ENCODE measurements around the gene EYS.
"Not testable (repeated sequence)": the region's sequence is repeated elsewhere in the genome, so short reads cannot be mapped to it uniquely, and the experiment has no call there.

Gene EYS

DNA sequence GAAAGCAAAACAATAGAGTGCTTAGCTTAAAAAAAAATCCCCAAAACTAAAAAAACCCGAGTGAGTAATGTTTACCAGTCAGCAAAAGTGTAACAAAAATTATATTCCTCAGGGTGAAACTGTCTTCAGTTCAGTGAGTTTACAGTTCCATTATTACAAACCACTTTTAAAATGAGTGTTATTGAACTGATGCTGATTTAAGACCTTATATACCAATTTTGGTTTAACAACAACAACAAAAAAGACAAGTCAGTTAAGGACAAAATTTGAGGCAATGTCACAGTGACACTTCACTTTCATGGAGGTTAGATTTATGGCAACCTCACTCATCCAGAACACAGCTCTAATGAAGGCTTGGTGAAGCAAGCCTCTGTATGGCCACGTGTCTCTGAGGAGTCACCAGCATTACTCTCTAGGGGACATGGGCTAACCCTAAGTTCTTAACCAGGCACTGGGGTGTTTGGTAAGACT, 1440.6 kb downstream of the EYS start:
- DNase-seq: no peak

DNA sequence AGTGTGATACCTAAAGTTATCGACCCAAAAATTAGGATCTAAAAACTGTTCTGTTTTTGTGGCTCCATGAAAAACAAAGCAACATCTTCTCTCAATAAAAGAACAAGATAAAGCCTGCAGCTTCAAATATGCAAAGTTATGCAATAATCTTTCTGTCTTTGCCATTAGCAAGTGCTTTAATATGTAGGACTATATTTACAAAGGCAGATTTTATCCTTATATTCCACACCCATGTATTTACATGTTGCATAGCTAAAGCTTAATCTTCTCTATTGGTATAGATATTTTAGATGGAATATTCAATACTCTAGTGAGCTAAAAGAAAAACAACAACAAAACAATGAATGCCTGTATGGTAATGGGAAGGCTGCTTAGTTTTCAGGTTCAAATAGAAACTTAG, 1443.2 kb downstream of the EYS start:
- no peak for DNase-seq

DNA sequence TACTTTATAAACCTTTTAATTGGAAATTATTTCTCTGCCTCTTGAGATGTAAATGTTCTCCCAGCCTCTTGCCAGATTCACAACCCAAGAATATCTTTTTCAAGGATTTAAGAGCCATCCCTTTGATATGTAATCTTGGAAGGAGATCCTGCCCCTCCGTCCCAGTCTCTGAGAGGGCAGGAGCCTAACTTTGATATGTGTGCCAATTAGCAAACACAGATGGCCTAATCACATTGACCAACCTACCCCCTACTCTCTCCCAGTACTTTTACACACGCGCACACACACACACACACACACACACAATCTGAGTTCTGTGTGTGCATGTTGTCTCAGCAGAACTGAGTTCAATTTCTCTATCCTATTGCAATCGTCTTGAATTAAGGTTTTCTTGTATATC, 1447.7 kb downstream of the EYS start:
- no peak for DNase-seq

DNA sequence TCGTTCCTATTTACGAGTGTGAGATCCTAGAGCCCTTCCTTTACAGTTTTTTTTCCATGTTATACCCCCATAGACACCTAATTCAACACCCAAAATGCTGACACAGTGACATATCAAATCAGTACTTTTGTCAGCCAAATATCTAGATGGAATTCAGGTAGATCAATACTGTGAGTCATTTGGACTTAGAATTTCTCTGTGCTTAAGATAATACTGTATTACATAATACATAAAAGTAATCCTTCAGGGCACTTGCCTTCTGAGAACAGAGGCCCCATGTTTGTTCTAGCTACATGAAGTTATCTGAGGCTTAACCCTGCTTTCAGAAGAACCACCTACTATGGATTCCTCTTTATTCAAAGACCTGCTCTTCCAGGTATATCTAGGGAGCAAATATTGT, 1448.3 kb downstream of the EYS start:
- DNase-seq: no peak

DNA sequence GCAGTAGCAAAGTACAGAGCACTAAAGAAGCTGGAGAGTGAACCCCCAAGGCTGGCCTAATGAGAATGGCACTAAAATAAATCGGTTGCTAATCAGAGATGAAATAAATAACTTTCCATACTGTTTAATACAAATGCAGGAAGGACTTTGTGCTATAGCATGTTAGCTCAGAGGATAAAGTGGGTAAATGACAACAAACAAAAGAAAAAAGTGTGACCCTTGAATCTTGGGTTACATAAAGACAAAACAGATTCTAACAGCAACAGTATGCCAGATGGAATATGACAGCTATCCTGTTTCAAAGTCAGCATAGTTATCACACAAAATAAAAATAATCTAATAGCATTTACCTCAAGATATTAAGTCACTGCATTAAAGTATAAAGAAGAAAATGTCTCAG, 1448.7 kb downstream of the EYS start:
- DNase-seq: no peak

DNA sequence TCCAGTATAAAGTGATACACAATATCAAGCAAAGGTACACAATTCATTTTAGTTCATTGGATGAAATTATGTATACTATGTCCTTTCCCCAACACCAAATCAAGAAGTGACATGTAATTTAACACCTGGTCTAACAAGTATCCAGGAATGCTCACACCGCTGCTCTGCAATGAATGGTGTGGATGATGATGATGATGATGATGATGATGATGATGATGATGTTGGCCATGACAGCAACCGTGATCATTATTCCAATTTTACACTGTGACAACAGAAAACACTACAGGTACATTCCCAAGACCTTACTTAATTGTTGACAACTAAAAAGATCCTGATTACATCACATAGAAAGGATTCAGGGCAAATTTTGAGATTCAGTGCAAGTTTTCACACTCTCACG, 1449.4 kb downstream of the EYS start:
- DNase-seq: no peak

DNA sequence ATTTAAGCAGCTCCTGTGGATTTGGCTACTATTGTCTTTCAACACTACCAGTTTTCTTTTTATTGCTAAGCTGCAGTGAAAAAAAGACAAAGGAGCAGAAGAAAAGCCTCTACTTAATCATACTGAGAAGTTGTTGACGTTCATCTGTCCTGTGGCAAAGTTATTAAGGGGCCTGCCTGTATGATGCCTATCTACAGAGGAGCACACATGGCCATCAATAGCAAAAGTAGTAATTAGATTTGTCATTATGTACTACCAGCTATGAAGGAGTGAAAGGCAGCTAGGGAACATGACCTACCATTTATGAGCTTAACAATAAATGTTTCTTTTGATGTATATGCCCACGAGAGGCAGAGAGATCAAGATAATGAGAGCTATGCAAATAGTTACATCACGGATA, 1450.5 kb downstream of the EYS start:
- no peak for DNase-seq

DNA sequence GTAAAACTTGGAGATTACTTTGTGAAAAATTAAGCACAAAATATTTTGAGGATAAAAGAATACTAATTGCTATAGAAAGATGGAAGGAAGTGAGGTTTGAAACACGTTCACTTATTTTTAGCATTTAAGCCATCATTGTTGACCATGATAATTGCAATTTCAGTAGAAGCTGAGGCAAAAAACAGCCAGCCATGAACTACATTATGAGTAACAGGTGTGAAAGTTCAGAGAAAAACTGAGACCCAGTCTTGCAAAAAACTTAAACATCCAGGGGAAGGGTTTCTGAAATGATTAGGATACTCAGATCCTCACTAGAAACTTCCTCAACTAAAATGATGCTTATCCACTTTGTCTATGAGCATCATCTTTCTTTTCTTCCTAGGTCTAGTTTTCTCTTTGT, 1452.0 kb downstream of the EYS start:
- DNase-seq: no peak

DNA sequence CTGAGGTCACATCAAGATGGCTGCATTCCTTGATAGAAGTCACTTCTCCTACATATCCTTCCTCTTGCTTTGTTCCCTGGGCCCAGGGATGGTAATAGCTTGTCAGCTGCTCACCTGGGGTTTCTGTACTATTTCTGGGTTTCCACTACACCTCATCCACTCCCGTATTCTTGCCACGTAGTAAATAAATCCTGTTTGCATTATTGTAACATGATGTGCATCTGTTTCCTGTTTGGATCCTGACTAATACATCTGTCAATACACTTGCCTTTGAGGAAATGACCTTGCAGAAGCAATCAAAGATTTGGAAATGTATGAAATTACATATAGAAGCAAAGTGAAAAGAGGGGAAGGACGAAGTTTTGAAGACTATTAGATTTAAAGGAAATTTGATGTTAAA, 1452.5 kb downstream of the EYS start:
- no peak for DNase-seq

DNA sequence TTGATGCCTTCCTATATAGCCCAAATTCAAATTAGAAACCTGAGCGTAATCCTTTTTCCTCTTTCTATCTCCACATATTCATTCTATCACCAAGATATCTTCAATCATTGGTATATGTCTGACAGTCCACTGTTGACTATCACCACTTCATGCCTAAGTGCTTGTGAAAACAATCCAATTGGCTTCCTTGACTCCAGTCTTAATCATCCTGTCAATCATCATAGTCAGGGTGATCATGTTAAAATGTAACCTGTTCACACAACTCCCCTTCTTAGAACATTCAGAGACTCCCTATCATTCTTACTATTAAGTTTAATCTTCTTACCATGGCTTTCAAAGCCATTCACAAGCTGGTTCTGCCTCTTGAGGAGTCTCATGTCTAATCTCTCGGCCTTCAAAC, 1454.8 kb downstream of the EYS start:
- DNase-seq: no peak

DNA sequence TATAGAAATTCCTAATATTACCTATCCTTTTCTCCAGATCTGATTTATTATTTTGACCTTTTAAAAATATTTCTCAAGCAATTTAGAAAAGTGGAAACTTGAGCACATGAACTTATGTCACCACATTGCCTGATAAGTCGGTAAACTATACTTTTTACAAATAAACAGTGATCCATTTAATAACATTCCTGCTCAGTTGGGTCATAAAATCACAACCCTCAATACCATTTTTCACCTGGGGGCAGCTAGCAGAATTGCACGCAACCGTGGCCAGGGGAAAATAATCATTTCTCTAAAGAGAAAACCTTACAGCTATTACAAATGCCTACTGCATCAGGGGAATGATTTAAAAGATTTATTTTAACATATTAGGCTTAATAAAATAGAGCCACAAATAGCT, 1456.9 kb downstream of the EYS start:
- no peak for DNase-seq

DNA sequence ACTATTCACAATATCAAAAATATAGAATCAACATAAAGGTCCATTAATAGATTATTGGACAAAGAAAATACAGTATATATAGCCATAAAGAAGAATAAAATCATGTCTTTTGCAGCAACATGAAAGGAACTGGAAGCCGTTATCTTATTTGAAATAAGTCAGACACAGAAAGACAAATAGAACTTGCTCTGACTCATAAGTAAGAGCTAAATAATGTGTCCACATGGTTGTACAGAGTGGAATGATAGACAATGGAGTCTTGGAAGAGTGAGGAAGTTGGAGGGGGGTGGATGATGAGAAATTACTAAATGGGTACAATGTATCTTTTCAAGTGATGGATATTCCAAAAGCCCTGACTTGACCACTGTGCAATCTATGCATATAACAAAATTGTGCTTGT, 1457.9 kb downstream of the EYS start:
- no peak for DNase-seq

DNA sequence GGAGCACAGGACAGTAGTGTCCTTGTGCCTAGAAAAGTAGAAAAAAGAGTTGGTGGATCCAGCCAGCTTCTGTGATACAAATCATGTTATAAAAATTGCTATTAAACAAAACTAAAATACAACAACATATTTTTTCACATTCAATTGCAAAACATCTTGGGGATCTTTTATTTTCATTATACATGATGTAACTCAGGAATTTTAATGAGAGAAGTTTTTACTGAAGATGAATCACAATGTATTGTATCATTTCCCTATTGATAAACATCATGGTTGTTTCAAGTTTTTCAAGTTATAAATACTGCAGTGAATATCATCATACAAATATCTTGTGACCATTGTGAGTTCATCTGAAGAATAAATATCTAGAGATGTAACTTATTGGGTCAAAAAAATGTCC, 1463.4 kb downstream of the EYS start:
- no peak for DNase-seq

DNA sequence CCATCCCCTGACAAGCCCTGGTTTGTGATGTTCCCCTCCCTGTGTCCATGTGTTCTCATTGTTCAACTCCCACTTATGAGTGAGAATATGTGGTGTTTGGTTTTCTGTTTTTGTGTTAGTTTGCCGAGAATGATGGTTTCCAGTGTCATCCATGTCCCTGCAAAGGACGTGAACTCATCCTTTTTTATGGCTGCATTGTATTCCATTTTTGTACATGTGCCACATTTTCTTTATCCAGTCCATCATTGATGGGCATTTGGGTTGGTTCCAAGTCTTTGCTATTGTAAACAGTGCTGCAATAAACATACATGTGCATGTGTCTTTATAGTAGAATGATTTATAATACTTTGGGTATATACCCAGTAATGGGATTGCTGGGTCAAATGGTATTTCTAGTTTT, 1468.1 kb downstream of the EYS start:
- DNase-seq: not testable (repeated sequence)

DNA sequence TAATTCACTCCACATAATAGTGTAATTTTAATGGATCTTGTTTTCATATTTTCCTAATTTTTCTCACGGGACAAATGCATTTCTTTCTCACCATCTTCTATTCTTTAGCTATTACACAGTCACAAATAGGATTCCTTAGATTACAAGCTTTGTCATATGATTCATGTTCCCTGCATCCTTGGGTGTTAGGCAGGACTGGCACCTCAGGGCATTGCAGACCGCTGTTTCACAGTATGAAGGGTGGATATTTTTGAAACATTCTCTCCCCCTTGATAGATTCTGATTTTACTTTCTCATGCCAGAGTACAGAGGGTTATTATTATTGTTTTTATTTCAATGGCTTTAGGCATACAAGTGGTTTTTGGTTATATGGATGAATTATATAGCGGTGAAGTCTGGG, 1469.0 kb downstream of the EYS start:
- DNase-seq: no peak

DNA sequence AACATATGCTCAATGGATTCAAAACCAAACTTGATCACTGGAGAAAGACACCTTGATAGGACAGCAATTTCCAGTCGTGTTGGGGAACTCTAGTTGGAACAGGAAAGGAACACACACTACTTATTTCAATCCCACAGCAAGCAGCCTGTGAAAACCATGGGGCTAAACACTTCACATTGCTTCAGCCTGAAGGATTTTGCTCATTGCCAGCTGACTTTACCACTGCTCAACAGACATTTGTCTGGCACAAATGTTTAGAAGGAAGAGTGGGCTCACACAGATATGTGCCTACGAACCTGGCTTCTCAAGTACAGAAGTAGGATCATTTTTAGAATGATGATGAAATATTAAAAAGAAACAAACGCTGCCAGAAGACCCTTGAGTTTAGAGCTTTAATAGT, 1473.3 kb downstream of the EYS start:
- DNase-seq: no peak

DNA sequence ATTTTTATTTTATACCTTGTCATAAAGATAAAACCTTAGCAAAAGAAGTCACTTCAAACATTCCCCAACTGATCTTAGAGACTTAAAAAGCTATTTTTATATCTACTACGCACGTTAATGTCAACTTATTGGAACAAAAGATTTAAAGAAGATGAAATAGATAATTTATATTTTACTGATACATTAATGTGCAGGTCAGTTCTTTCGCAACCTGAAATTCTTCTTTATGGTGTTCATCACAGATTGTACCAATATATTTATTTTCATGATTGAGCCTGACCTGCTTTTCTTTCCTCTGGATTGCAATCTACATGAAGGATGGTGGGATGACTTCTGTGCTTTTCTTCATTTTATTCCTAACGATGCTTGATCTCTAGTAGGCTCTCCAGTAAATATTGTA, 1475.1 kb downstream of the EYS start:
- DNase-seq: no peak

DNA sequence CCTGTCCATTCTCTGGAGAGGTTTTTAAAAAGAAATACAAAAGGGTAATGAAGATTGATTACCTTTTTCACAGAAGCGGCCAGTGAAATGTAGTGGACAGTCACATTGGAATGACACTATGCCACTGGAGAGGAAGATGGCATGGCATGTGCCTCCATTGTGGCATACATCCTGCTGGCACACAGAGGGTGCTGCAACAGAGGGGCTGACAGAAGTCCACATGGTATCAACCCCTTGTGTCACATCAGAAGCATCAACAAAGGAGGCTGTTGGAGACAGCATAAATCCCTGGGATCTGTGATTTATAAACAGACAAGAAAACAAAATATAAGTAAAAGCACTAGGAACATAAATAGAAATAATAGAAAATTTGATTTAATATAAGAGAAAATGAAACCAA, 1476.5 kb downstream of the EYS start:
- DNase-seq: no peak

DNA sequence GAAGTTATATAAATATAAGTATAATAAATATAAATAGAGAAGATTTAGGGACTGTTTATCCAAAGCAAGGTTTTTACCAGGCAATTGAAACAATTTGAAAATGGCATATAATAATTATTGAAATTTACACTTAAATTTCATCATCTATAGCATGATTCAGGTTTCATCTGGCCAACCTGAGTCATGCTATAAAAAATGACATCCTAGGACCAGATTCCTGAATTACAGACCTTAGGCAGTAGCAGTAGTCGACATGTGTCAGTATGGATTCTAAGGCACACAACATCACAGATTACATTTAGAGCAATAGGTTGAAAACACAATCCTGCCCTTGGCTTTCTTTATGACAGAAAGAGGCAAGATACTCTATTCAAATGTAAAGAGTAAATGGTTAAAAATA, 1479.2 kb downstream of the EYS start:
- no peak for DNase-seq

DNA sequence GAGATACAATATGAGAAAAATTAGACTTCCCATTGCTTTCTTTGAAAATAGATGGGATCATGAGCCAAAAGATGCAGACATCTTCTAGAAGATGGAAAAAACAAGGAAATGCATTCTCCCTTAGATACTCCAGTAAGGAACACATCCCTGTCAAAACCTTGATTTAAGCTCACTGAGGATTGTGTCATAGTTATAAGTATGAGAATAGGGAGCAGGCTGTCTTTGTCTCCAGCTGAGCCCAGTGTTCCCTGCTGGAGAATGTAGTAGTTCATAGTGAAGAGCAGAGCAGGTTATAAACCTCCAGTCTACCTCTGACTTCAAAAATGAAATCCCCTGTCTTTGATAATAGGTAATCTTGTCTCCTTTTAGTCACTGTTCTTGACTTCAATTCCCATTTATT, 1481.5 kb downstream of the EYS start:
- no peak for DNase-seq

DNA sequence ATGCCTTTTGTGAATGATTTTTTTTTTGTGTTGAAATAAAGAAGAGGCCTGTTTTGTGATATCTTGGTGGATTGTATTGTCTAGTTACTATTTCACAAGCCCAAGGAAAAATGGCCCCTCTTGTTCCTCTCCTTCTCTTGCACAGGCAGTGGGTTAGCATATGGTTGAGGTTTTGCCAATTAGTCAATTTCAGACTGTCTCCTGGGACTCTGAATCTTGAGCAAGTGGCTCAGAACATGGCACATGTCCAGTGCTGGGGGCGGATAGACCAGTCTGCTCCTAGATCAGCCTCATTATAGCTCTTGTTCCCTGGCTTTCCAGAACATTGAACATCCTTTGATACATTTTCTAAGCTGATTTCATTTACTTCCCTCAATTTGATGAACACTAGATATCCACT, 1482.2 kb downstream of the EYS start:
- DNase-seq: no peak

DNA sequence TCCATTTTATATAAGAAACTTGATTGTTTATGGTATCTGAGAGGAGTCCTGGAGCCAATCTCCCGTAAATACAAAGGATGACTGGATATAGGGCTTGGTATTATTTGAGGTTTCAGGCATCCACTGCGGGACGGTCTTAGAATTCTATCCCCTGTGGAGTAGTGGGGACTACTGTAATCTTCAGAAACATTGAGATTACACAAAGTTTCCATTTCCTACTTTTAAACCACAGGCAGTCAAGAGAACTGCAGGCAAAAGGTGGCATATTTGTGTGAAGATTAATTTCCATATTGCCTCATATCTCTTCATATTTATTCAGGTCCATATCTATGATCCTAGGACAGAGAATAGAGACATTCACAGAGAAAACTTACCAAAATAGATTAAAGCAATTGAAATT, 1485.2 kb downstream of the EYS start:
- DNase-seq: no peak

DNA sequence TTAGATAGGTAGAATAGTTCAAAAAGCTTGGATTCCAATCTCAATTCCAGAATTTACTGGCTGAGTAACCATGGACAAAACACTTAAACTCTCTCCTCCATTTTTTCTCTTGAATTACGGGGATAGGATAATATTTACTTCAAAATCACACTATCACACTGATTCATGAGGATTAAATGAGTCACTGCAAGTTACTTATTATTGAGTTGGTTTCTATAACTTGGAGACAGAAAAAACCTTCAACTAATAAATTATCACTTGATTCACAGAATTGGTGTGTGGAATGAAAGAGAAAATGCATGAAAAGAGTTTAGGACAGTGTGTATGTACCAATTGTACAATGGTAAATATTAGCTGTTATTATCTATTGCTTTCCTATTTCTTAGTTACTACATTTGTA, 1486.2 kb downstream of the EYS start:
- DNase-seq: no peak

DNA sequence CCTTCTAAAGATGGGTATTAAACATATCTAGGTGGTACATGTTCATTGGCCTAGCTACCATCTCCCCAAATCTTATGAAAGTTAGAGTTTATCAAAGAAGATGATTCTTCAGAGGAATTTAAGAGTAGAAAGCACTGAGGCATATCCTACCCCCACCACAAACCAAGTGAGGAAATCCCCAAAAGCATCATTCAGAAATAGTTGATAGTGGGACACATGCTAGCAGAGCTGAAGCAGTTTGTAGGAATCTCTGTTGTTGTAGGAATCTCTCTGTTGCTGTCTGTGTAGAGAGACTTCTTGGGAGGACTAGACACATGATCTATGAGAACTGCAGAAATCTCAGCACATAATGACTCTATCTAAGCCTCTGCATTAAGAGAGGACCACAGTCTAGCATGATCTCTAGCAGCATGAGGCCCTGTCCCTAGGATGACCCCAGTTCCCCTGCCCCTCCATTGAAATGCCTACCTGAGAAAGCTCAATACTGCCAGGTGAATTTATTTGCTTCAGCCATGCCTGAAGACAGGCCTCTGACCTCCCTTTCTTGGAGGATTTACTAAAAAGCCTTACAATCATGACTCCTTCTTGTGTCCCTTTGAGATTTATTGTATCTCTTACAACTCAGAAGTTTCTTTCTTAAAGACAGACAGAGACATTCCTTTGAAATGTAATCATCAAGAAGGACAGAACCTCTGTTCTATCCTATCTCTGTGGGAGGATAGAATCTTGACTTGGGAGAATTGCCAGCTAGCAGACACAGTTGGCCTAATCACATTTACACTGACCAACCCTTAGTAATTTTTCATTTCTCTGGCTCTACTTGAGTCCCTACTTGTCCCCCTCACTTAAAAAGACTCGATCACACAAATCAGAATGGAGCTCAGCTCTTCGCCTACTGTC, 1489.1 kb downstream of the EYS start:
- DNase-seq: no peak

DNA sequence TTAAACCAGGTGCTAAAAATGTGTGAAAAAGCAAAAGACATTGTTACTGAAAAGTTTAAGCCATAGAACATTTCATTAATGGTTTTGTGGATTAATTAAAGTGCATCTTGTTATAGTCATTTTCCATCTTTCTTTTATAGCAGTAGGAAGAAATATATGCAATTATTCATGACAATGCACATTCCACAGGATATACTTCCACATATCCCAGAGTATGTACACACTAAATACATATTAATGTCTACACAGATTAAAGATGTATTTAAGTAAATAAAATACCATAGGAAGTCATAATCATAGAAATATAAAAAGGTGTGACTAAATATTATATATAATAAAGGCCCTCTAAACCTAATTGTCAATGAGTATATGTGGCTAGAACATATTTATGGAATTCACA, 1492.7 kb downstream of the EYS start:
- no peak for DNase-seq
